Measurements from ENCODE around the gene PHLDB2. TPM values are rescaled to one million over a fixed set of nuclear protein-coding genes. Genes with fewer than 3 reads are reported as not detected.

Gene PHLDB2
- total RNA-seq, 4 donors from 2014 or later, result 81.6 to 171 (median 88.2) TPM

- no peak for TF ChIP-seq POLR2A (IDR thresholded peaks at IDR 0.05)
- DNase-seq (ENCODE audit: low spot score in 2 of 2), result no peak
- Histone ChIP-seq H3K4me3 (no peak overlapping the region), H3K9me3 (no peaks in the 10 kb centered on the region), H3K4me1 (no peaks in the 10 kb centered on the region), H3K27ac (no peak overlapping the region), H3K27me3 (no peaks in the 10 kb centered on the region), H3K36me3 (no peaks in the 10 kb centered on the region)
Measured at GRCh38 chr3:111831840-111832239, 27.2 kb upstream of the PHLDB2 start.

GRCh38 chr3:111837112-111837511 is 22.0 kb upstream of the PHLDB2 start:
- Histone ChIP-seq H3K27me3 (no peaks in the 10 kb centered on the region), H3K4me3 (no peak overlapping the region)
- no peak for DNase-seq (ENCODE audit: low spot score in 2 of 2)

GRCh38 chr3:111838133-111838532 is 20.9 kb upstream of the PHLDB2 start:
- 92 to 95% methylated on average over 5 of the region's 5 CpGs for WGBS, 2 donors
- Histone ChIP-seq H3K27me3 (no peaks in the 10 kb centered on the region), H3K36me3 (no peaks in the 10 kb centered on the region), H3K4me3 (no peak overlapping the region), H3K27ac (no peak overlapping the region), H3K9me3 (no peaks in the 10 kb centered on the region), H3K4me1 (no peaks in the 10 kb centered on the region)
- DNase-seq (ENCODE audit: low spot score in 2 of 2), result no peak
- TF ChIP-seq EP300 (IDR thresholded peaks at IDR 0.05), result no peak
- TF ChIP-seq POLR2A (IDR thresholded peaks at IDR 0.05), result no peak
- TF ChIP-seq, protein P1, sequence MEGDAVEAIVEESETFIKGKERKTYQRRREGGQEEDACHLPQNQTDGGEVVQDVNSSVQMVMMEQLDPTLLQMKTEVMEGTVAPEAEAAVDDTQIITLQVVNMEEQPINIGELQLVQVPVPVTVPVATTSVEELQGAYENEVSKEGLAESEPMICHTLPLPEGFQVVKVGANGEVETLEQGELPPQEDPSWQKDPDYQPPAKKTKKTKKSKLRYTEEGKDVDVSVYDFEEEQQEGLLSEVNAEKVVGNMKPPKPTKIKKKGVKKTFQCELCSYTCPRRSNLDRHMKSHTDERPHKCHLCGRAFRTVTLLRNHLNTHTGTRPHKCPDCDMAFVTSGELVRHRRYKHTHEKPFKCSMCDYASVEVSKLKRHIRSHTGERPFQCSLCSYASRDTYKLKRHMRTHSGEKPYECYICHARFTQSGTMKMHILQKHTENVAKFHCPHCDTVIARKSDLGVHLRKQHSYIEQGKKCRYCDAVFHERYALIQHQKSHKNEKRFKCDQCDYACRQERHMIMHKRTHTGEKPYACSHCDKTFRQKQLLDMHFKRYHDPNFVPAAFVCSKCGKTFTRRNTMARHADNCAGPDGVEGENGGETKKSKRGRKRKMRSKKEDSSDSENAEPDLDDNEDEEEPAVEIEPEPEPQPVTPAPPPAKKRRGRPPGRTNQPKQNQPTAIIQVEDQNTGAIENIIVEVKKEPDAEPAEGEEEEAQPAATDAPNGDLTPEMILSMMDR (IDR thresholded peaks at IDR 0.05), result no peak

More at GRCh38 chr3:111837112-111837511, 22.0 kb upstream of the PHLDB2 start:
- no peak overlapping the region for H3K27ac ChIP-seq
- H3K36me3 ChIP-seq, result no peaks in the 10 kb centered on the region
- H3K4me1 ChIP-seq, result no peaks in the 10 kb centered on the region
- no peaks in the 10 kb centered on the region for H3K9me3 ChIP-seq
- 40 to 53% methylated on average over 3 of the region's 3 CpGs for WGBS, 2 donors
- TF ChIP-seq, protein P1 (IDR thresholded peaks at IDR 0.05), result no peak
- TF ChIP-seq POLR2A (IDR thresholded peaks at IDR 0.05) (no peak), EP300 (IDR thresholded peaks at IDR 0.05) (no peak)

DNA sequence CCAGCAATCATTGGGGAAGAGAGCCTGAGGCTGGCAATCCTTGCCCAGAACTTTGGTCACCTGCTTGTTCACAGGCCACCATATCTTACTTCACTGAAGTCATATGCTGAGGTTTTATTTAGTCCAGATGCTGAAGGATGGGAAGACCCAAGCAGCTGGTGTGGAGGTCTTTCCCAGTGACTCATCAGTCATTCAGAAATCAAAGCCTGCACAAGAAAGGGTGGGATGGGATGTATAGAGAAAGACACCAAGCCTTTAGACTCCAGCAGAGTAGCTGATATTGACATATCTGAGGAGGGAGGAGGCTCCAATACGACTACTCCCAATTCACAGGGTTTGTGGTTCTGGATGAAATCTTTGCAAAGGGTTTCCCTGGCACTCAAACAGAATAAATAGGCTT is 13.0 kb upstream of the PHLDB2 start:
- H3K36me3 ChIP-seq, result no peaks in the 10 kb centered on the region
- TF ChIP-seq, protein P1 (IDR thresholded peaks at IDR 0.05), result no peak
- TF ChIP-seq POLR2A (IDR thresholded peaks at IDR 0.05) (no peak), EP300 (IDR thresholded peaks at IDR 0.05) (no peak)
- WGBS, 2 donors, result 75 to 96% methylated on average over 1 of the region's 1 CpG

DNA sequence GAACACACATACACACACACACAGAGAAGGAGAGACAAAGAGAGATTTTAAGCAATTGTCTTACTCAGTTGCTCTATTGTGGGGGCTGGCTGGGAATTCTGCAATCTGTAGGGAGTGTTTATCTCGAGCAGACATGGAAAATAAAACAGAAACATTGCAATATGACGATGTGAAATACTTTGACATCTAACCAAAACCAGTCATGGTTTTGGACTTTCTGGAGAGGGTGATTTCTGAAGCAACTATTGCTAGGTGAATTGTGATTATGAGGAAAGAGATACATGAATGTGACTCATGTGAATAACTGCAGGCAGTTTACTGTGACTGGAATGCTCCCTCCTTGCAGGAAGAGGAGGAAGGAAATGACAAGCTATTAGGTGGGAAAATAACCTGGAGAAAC is 12.3 kb upstream of the PHLDB2 start:
- H3K36me3 ChIP-seq, result no peaks in the 10 kb centered on the region
- no peak for DNase-seq (ENCODE audit: low spot score in 2 of 2)
- peaks cover 0 to 3% (median 0%) of the 10 kb centered on the region in 4 donors for H3K4me1 ChIP-seq
- H3K27ac ChIP-seq, result no peak overlapping the region
- 27 to 33% methylated on average over 2 of the region's 2 CpGs for WGBS, 2 donors
- TF ChIP-seq EP300 (IDR thresholded peaks at IDR 0.05) (no peak), POLR2A (IDR thresholded peaks at IDR 0.05) (no peak)
- TF ChIP-seq, protein P1 (IDR thresholded peaks at IDR 0.05), result no peak
- no peak overlapping the region for H3K4me3 ChIP-seq
- no peaks in the 10 kb centered on the region for H3K27me3 ChIP-seq
- H3K9me3 ChIP-seq, result no peaks in the 10 kb centered on the region

More for the DNA sequence above, 13.0 kb upstream of the PHLDB2 start:
- no peak overlapping the region for H3K4me3 ChIP-seq
- no peaks in the 10 kb centered on the region for H3K4me1 ChIP-seq
- DNase-seq (ENCODE audit: low spot score in 2 of 2), result no peak
- no peaks in the 10 kb centered on the region for H3K9me3 ChIP-seq
- no peaks in the 10 kb centered on the region for H3K27me3 ChIP-seq
- no peak overlapping the region for H3K27ac ChIP-seq

GRCh38 chr3:111848283-111848682 is 10.8 kb upstream of the PHLDB2 start:
- Histone ChIP-seq H3K36me3 (no peaks in the 10 kb centered on the region), H3K27ac (no peak overlapping the region), H3K27me3 (no peaks in the 10 kb centered on the region), H3K9me3 (no peaks in the 10 kb centered on the region), H3K4me1 (peaks cover 0 to 6% (median 0%) of the 10 kb centered on the region in 4 donors), H3K4me3 (no peak overlapping the region)
- DNase-seq (ENCODE audit: low spot score in 2 of 2), result no peak
- TF ChIP-seq, protein P1 (IDR thresholded peaks at IDR 0.05), result no peak
- TF ChIP-seq EP300 (IDR thresholded peaks at IDR 0.05) (no peak), POLR2A (IDR thresholded peaks at IDR 0.05) (no peak)
- WGBS, 2 donors, result 96 to 100% methylated on average over 1 of the region's 1 CpG
